NCI-H146 treated with DMSO at 0.1 percent for 48 hours (cell line): Measurements from ENCODE around the gene KRT79.
"Not testable (repeated sequence)": the region's sequence is repeated elsewhere in the genome, so short reads cannot be mapped to it uniquely, and the experiment has no call there.

Source experiments
- DNase-seq: peaks from one replicate; lab custom pipeline; 2025; ENCODE audit not compliant: unreplicated experiment; lab: John Stamatoyannopoulos, UW

Gene KRT79

GRCh38 chr12:52833922-52834726 lies at the start of gene KRT79:
Gene KRT79 (minus strand): TSS chr12:52834311. CDS start chr12:52834260, 51 bp downstream.
- no peak for DNase-seq

DNA sequence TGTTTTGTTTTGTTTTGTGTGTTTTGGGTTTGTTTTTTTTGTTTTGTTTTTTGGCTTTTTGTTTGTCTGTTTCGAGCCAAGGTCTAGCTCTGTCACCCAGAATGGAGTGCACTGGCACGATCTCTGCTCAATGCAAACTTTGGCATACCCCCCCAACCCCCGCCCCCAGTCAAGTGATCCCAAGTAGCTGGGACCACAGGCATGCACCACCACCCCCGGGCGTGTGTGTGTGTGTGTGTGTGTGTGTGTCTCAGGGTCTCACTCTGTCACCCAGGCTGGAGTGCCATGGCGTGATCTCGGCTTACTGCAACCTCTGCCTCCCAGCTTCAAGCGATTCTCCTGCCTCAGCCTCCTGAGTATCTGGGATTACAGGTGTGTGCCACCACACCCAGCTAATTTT lies 46.4 kb upstream of the KRT79 start:
- not testable (repeated sequence) for DNase-seq

- peak; percentile 89 for DNase-seq
These were observed 45.6 kb upstream of the KRT79 start for GRCh38 chr12:52879394-52880351.

GRCh38 chr12:52878507-52879393 lies 44.6 kb upstream of the KRT79 start:
- DNase-seq: no peak

GRCh38 chr12:52877242-52877641 lies 43.1 kb upstream of the KRT79 start:
- DNase-seq: no peak

GRCh38 chr12:52876372-52876771 lies 42.3 kb upstream of the KRT79 start:
- no peak for DNase-seq

GRCh38 chr12:52874573-52875435 lies 40.7 kb upstream of the KRT79 start:
- no peak for DNase-seq

DNA sequence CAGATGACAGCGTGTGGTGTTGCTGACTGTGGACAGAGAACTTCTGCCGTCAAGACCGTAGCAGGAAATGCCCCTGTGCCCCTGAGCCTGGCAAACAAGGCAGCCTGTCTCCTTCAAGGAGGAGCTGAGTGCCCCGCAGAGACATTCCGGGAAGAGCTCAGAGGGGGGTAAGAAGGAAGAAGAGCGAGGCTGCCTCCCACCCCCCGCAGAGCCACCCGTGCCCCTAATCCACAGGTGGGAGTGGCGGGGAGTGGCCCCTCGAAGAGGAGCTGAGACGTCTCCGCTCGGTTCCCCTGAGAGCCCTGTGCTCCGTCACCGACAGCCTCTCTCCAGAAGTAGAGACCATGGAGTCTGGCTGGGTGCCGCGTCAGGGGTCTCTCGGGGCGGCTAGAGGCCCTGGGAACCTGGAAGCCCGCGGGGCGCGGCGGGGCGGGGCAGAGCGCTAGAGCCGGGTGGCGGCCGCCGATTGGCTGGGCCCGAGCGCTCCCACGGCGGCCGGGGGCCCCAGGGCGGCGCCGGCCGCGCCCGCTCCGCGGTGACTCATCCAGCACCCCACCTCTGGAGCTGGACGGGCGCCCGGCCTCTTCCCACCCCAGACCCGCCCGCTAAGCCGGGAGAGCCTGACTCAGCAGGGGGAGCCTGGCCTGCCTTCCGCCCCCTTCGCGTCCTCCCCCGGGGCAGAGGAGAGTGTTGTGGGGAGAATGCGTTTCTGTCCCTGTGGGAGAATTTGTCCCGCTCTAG lies 39.9 kb upstream of the KRT79 start:
- DNase-seq: peak; percentile 31

DNA sequence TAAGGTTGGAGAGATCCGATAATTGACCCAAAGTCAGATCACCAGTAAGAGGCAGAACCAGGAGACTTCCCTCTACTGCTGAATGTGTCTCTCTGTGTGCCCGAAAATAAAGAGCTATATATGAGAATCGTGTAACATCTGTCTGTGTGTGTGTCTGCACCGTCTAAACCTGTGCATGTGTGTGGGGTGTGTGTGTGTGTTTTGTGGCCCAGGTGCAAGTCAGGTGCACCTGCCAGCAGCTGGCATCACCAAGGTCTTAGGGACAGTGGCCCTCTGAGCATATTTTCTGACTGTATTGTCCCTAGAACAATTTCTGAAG lies 39.4 kb upstream of the KRT79 start:
- DNase-seq: peak; percentile 36

GRCh38 chr12:52872644-52873389 lies 38.7 kb upstream of the KRT79 start:
- DNase-seq: no peak

GRCh38 chr12:52871291-52872039 lies 37.4 kb upstream of the KRT79 start:
- DNase-seq: no peak

DNA sequence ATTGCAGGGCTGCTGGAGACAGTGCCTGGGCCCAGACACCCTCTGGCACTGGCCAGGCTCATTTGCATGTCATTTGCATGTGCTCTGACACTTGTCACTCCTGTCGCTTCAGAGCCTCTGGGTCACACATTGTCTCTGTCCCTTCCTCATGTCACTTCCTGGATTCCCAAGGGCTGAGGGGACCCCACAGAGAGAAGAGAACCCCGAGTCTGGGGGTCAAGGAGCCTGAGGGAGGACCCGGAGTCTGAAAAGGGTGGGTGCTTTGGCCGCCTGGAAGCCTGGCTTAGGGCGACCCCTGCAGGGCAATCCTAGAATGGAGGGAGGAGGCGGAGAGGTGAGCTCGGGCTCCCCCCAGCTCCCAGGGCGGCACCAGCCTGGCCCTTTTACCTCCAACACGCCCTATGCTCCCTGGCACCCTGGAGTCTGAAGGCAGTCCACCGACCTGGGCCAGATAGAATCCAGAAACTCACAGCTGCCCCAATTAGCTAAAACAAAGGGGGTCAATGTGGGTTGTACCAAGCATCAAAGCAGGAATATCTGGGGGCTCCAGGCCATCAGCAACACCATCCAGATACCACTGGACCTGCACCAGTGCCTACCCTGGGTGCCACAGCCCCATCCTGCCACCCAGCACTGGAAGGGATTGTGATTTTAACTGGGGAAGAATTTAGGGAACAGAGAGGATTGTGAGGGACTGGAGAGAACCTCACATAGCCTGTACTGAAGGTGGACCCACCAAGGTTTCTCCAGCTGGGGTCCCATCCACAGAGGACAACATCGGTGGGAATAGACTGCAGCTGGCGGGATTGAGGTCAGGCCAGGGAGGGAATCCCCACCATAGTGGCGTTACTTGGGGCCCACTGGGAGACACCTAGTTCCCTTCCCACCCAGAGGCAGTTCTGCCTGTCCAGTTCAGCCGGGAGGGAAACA lies 36.5 kb upstream of the KRT79 start:
- DNase-seq: no peak

DNA sequence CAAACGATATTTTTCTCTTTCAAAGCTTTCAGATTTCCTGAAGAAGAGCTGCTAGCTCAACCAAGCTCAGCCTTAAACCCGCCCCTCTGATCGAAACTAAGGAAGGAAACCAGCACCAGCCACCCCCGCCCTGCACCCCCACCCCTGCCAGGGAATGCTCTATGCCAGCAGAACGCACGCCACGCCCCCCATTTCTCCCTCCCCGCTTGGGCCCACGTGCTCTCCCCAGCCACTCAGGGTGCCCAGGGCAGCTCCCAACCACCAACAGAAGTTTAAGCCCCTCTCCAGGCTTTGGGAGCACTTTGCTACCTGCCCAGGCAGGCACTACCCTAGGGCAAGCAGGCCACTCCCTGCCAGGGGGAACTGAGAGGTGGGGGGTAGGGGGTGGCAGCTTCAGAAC lies 33.5 kb upstream of the KRT79 start:
- DNase-seq: no peak

DNA sequence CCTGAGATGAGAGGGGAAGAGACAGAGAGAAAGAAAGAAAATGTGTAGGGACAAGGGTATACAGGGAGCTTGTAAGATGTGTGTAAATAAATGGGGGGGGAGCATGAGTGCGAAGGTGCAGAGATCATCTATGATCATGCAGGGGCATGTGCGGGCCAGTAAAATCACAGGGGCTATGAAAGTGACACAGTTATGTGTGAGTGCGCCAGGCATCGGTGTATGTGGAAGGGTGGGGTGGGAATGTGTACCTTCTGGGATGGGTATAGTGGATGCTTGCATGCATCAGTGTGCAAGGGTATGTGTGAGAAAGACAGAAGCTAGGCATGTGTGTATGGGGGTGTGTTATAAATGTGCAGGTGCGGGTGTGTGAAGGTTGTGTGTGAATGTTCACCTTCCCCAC lies 33.0 kb upstream of the KRT79 start:
- no peak for DNase-seq

DNA sequence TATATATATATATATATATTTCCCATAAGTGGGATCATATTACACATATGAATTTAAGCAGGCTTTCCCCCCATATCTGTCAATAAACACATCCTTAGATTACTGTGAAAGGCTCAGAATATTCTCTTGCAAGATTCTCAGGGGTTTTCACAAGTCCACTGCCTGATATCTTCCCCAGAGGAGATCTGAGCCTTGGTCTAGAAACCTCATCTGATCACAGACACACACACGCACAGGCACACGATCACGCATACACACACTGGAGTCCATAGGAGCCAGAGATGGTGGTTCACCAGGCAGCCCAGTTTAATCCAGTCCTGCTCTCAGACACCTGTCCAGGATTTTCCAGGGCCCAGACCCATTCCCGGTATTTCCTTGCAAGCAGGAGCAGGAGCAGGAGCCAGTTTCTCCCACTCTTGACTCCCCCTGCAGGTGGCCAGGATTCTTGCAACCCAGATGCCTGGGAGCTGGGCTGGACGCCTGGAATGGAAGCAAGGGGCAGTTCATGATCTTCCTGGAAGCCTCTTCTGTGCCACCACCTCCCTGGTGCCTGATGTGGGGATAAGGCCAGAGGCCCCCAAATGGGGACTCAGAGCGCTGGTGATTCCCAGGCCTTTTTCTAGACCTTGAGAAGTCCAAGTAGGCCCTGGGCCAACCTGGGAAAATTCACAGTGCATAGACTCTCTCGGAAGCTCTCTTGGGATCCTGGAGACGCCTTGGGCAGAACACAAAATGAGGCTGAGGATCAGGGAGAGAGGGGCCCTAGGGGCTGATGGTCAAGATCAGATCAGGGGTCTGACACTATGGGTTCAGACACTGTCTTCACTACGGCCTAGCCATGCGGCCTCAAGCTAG lies 31.2 kb upstream of the KRT79 start:
- peak; percentile 61 for DNase-seq

GRCh38 chr12:52862023-52862422 lies 27.9 kb upstream of the KRT79 start:
- DNase-seq: no peak
